IMR-90 (cell line): ENCODE results near the gene RAB18. TPM values are rescaled to one million over a fixed set of nuclear protein-coding genes. Genes with fewer than 3 reads are reported as not detected.

ENCODE experiments used
- ATAC-seq: fragments of 200-7000 bp; cut with Tn5 transposase; 2 replicates; pipeline ENCODE4 v1.9.1; 2020; ENCODE audit warnings: low read depth, mild to moderate bottlenecking, moderate library complexity
- BruUV-seq: library from RNA; stranded (reverse); fragments of 400-500 nt; replicated peaks from 2 replicates; lab custom pipeline; 2021; lab: Mats Ljungman, UMichigan
- CTCF ChIA-PET: fragments of 300-600 bp; formaldehyde crosslinking; extraction: SDS; loops from one replicate; lab custom pipeline; 2021; ENCODE audit warnings: antibody characterized with exemption; lab: Yijun Ruan, JAX
- POLR2A ChIA-PET: fragments of 300-600 bp; sonication (Branson Sonifier 250); formaldehyde crosslinking; loops from one replicate; lab custom pipeline; 2022; ENCODE audit warnings: antibody characterized with exemption; ENCODE audit not compliant: unreplicated experiment; lab: Charles Lee
- DNase-seq: peaks from one replicate; pipeline ENCODE4 v3.0.0; 2013
- H2AFZ ChIP-seq: replicated peaks from 2 replicates; pipeline ENCODE3; 2013; ENCODE audit warnings: low read length, mild to moderate bottlenecking; ENCODE audit not compliant: poor library complexity
- H2AK5ac ChIP-seq: 2 replicates; pipeline ENCODE4 v1.6.1; 2013; ENCODE audit warnings: low read depth, low read length, inconsistent platforms
- H2AK9ac ChIP-seq: replicated peaks from 2 replicates; pipeline ENCODE3; 2013; ENCODE audit warnings: mild to moderate bottlenecking, low read depth, low read length, moderate library complexity; ENCODE audit not compliant: poor library complexity
- H2BK120ac ChIP-seq: 2 replicates; pipeline ENCODE4 v1.6.1; 2013; ENCODE audit warnings: low read depth, low read length, inconsistent platforms
- H2BK15ac ChIP-seq: 3 replicates; pipeline ENCODE4 v1.6.1; 2013; ENCODE audit warnings: low read depth, low read length, inconsistent platforms
- H2BK20ac ChIP-seq: 2 replicates; pipeline ENCODE4 v1.6.1; 2013; ENCODE audit warnings: low read depth, mild to moderate bottlenecking, inconsistent platforms, low read length, moderate library complexity
- H2BK5ac ChIP-seq: 2 replicates; pipeline ENCODE4 v1.6.1; 2013; ENCODE audit warnings: mild to moderate bottlenecking, low read depth, low read length, inconsistent platforms; ENCODE audit not compliant: poor library complexity, severe bottlenecking
- H3K14ac ChIP-seq: replicated peaks from 2 replicates; pipeline ENCODE4 v1.6.1; 2013; ENCODE audit warnings: low read depth, low read length, inconsistent platforms
- H3K18ac ChIP-seq: 2 replicates; pipeline ENCODE4 v1.6.1; 2013; ENCODE audit warnings: low read depth, low read length, control low read depth
- H3K23ac ChIP-seq: 2 replicates; pipeline ENCODE4 v1.6.1; 2013; ENCODE audit warnings: low read depth, low read length, inconsistent platforms
- H3K27ac ChIP-seq: 2 replicates; pipeline ENCODE4 v1.5.1; 2013; ENCODE audit warnings: mild to moderate bottlenecking, control low read depth, low read length; ENCODE audit not compliant: insufficient read depth
- H3K27me3 ChIP-seq: 2 replicates; pipeline ENCODE4 v1.6.1; 2013; ENCODE audit warnings: low read length; ENCODE audit not compliant: control insufficient read depth, insufficient read depth
- H3K36me3 ChIP-seq: 2 replicates; pipeline ENCODE4 v1.6.1; 2013; ENCODE audit warnings: low read length, mixed read lengths; ENCODE audit not compliant: control insufficient read depth, insufficient read depth
- H3K4ac ChIP-seq: 2 replicates; pipeline ENCODE4 v1.6.1; 2013; ENCODE audit warnings: low read depth, low read length, inconsistent platforms
- H3K4me1 ChIP-seq: 2 replicates; pipeline ENCODE4 v1.6.1; 2013; ENCODE audit warnings: low read length, mixed read lengths; ENCODE audit not compliant: control insufficient read depth, insufficient read depth
- H3K4me2 ChIP-seq: 2 replicates; pipeline ENCODE4 v1.6.1; 2013; ENCODE audit warnings: low read depth, mild to moderate bottlenecking, control low read depth, low read length, moderate library complexity
- H3K4me3 ChIP-seq: 2 replicates; pipeline ENCODE4 v1.5.1; 2013; ENCODE audit warnings: low read depth, mild to moderate bottlenecking, control low read depth, low read length, moderate library complexity; ENCODE audit not compliant: insufficient read depth
- H3K56ac ChIP-seq: 2 replicates; pipeline ENCODE4 v1.6.1; 2013; ENCODE audit warnings: low read length, inconsistent platforms; ENCODE audit not compliant: insufficient read depth; ENCODE audit errors: extremely low read depth
- H3K79me1 ChIP-seq, 2 experiments: 2 replicates each; pipeline ENCODE4 v1.6.1; 2013; ENCODE audit warnings: low read length in 2 of 2, inconsistent platforms in 1 of 2, low read depth in 1 of 2
- H3K9ac ChIP-seq: 2 replicates; pipeline ENCODE4 v1.6.1; 2013; ENCODE audit warnings: low read depth, low read length, control low read depth
- H3K9me1 ChIP-seq: 2 replicates; pipeline ENCODE4 v1.6.1; 2013; ENCODE audit warnings: low read length, inconsistent platforms; ENCODE audit not compliant: insufficient read depth
- H3K9me3 ChIP-seq: 2 replicates; pipeline ENCODE4 v1.6.1; 2013; ENCODE audit warnings: low read length; ENCODE audit not compliant: control insufficient read depth, insufficient read depth
- H4K20me1 ChIP-seq: 2 replicates; pipeline ENCODE4 v1.6.1; 2013; ENCODE audit warnings: low read length, inconsistent platforms; ENCODE audit not compliant: insufficient read depth
- H4K5ac ChIP-seq: 2 replicates; pipeline ENCODE4 v1.6.1; 2013; ENCODE audit warnings: mild to moderate bottlenecking, low read depth, low read length, control low read depth
- H4K8ac ChIP-seq, 2 experiments: 2 replicates each; pipeline ENCODE4 v1.6.1; 2013; ENCODE audit warnings: low read depth in 2 of 2, low read length in 2 of 2, control low read depth in 1 of 2, inconsistent platforms in 1 of 2
- H4K91ac ChIP-seq: 2 replicates; pipeline ENCODE4 v1.6.1; 2013; ENCODE audit warnings: low read depth, low read length, inconsistent platforms; ENCODE audit not compliant: insufficient read depth
- BHLHE40 ChIP-seq: fragments of 150-350 bp; IDR thresholded peaks from 2 replicates; pipeline ENCODE4 v1.6.1; 2016; ENCODE audit warnings: mild to moderate bottlenecking, low read depth, low read length
- CEBPB ChIP-seq: IDR thresholded peaks from 2 replicates; pipeline ENCODE4 v1.6.1; 2012; ENCODE audit warnings: low read depth, low read length, improper control_type of control experiment
- CHD1 ChIP-seq: IDR thresholded peaks from 2 replicates; pipeline ENCODE4 v1.6.1; 2012; ENCODE audit warnings: low read depth, low read length, improper control_type of control experiment
- FOS ChIP-seq: fragments of 150-350 bp; IDR thresholded peaks from 2 replicates; pipeline ENCODE4 v1.6.1; 2016; ENCODE audit warnings: low read depth, low read length
- MAFK ChIP-seq: IDR thresholded peaks from 2 replicates; pipeline ENCODE4 v1.6.1; 2012; ENCODE audit warnings: low read depth, low read length, improper control_type of control experiment
- MAZ ChIP-seq: IDR thresholded peaks from 2 replicates; pipeline ENCODE4 v1.6.1; 2012; ENCODE audit warnings: low read depth, mild to moderate bottlenecking, low read length, improper control_type of control experiment, moderate library complexity, borderline replicate concordance
- MXI1 ChIP-seq: IDR thresholded peaks from 2 replicates; pipeline ENCODE4 v1.6.1; 2012; ENCODE audit warnings: low read depth, mild to moderate bottlenecking, low read length, moderate library complexity, borderline replicate concordance
- NFE2L2 ChIP-seq: fragments of 150-350 bp; IDR thresholded peaks from 2 replicates; pipeline ENCODE4 v1.6.1; 2016; ENCODE audit warnings: low read depth, mild to moderate bottlenecking, low read length
- POLR2A ChIP-seq: IDR thresholded peaks from 2 replicates; pipeline ENCODE4 v1.6.1; 2012; ENCODE audit warnings: mild to moderate bottlenecking, low read depth, low read length
- RCOR1 ChIP-seq: IDR thresholded peaks from 2 replicates; pipeline ENCODE4 v1.6.1; 2012; ENCODE audit warnings: mild to moderate bottlenecking, low read length, improper control_type of control experiment; ENCODE audit not compliant: insufficient replicate concordance
- RFX5 ChIP-seq: IDR thresholded peaks from 2 replicates; pipeline ENCODE4 v1.8.0; 2012; ENCODE audit warnings: low read depth, mild to moderate bottlenecking, low read length, moderate library complexity
- WGBS, 2 experiments: methylation state at CpG; one replicate each; pipeline versions ENCODE4 v1.1.5 to v1.1.7; 2013; ENCODE audit warnings: missing lambda C conversion rate in 2 of 2; ENCODE audit not compliant: insufficient read length in 1 of 2; ENCODE audit errors: extremely low coverage in 2 of 2; 5-methylcytosine and 5-hydroxymethylcytosine counted together
- dilution Hi-C: fragments of 300-500 bp; cut with HindIII; formaldehyde crosslinking; loops from one replicate; pipeline ENCODE4 v1.14.3; 2018; ENCODE audit warnings: low sequenced_read_pairs; ENCODE audit not compliant: unreplicated experiment
- in situ Hi-C: fragments of 300-500 bp; cut with MboI; formaldehyde crosslinking; loops from 3 replicates; pipeline ENCODE4 v1.14.3; 2019; ENCODE audit warnings: low sequenced_read_pairs, inconsistent platforms, mixed read lengths
- intact Hi-C: fragments of 100-400 bp; cut with micrococcal nuclease; formaldehyde crosslinking; loops from 2 replicates; pipeline ENCODE4 v1.10.0; 2022
- polyA plus RNA-seq, 3 experiments: library from polyadenylated mRNA; depleted of rRNA; stranded (reverse); fragments of >200 nt; gene quantifications; 2 replicates each; pipeline ENCODE4 v1.2.3, GENCODE V29; 2012; ENCODE audit warnings: low replicate concordance in 1 of 3
- total RNA-seq: library from RNA; depleted of rRNA; stranded (reverse); fragments of >200 nt; gene quantifications from 2 replicates; pipeline ENCODE4 v1.2.3, GENCODE V29; 2012
- TF ChIP-seq, protein P1 (sequence below): conservative IDR thresholded peaks from 2 replicates; pipeline ENCODE4 v1.5.1; 2012; ENCODE audit warnings: mild to moderate bottlenecking, low read depth, low read length, improper control_type of control experiment
- TF ChIP-seq, protein P2 (sequence below): fragments of 150-350 bp; IDR thresholded peaks from 2 replicates; pipeline ENCODE4 v1.6.1; 2017; ENCODE audit warnings: mild to moderate bottlenecking, antibody characterized with exemption, low read length, low read depth
- TF ChIP-seq, protein P3 (sequence below): fragments of 150-350 bp; IDR thresholded peaks from 2 replicates; pipeline ENCODE4 v1.6.1; 2016; ENCODE audit warnings: low read depth, mild to moderate bottlenecking, low read length, moderate library complexity, borderline replicate concordance

Gene RAB18
- total and polyA plus RNA-seq, 2 of the 4 experiments (the other 2 are of a cell fraction), result 17.6 to 38.8 TPM

DNA sequence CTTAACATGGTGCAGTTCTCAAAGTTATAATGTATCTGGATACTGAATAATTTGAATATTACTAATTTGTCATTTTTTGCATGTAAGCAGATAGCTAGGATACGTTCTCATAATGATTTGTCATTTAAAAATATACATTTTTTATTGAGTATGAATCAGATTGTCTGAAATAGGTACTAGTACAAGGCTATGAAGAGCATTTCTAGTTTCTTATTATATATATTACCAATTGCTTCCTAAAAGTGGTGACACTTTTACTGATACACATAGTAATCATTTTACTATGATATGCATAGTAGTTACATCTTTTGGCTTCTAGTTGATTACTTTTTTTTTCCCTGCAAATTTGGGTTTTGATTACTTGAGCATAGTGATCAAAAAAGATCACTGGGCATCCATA is 26.4 kb downstream of the RAB18 start:
- ChIA-PET POLR2A (no interaction called here), CTCF (no interaction called here)
- Histone ChIP-seq H3K18ac (no peak overlapping the region), H3K14ac (no peak overlapping the region), H3K4me3 (no peak overlapping the region), H2BK5ac (no peak overlapping the region), H3K27me3 (no peaks in the 10 kb centered on the region), H2BK20ac (no peak overlapping the region), H2AK9ac (no peak overlapping the region), H3K4me1 (peaks cover 3% of the 10 kb centered on the region; the same call in 1 of the 2 replicates), H3K4me2 (no peak overlapping the region), H4K8ac (no peak overlapping the region), H3K9me3 (no peaks in the 10 kb centered on the region), H3K23ac (no peak overlapping the region), H3K4ac (no peak overlapping the region), H2AFZ (no peak overlapping the region), H4K20me1 (peaks cover 14% of the 10 kb centered on the region), H4K91ac (no peak overlapping the region), H3K79me1 (peaks cover 13 to 36% of the 10 kb centered on the region in 2 experiments), H2BK15ac (no peak overlapping the region), H3K56ac (no peak overlapping the region), H4K5ac (no peak overlapping the region), H3K27ac (no peak overlapping the region), H2BK120ac (no peak overlapping the region), H2AK5ac (no peak overlapping the region), H3K9ac (no peak overlapping the region), H3K36me3 (peaks cover 12% of the 10 kb centered on the region), H3K9me1 (no peaks in the 10 kb centered on the region)
- intact Hi-C loops, result no loop called here
- TF ChIP-seq, protein P1, sequence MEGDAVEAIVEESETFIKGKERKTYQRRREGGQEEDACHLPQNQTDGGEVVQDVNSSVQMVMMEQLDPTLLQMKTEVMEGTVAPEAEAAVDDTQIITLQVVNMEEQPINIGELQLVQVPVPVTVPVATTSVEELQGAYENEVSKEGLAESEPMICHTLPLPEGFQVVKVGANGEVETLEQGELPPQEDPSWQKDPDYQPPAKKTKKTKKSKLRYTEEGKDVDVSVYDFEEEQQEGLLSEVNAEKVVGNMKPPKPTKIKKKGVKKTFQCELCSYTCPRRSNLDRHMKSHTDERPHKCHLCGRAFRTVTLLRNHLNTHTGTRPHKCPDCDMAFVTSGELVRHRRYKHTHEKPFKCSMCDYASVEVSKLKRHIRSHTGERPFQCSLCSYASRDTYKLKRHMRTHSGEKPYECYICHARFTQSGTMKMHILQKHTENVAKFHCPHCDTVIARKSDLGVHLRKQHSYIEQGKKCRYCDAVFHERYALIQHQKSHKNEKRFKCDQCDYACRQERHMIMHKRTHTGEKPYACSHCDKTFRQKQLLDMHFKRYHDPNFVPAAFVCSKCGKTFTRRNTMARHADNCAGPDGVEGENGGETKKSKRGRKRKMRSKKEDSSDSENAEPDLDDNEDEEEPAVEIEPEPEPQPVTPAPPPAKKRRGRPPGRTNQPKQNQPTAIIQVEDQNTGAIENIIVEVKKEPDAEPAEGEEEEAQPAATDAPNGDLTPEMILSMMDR, result no peak
- TF ChIP-seq CHD1 (no peak), CEBPB (no peak), RFX5 (no peak), POLR2A (no peak), FOS (no peak), RCOR1 (no peak), MAFK (no peak), BHLHE40 (no peak), NFE2L2 (no peak), MXI1 (no peak), MAZ (no peak)
- TF ChIP-seq, protein P2, sequence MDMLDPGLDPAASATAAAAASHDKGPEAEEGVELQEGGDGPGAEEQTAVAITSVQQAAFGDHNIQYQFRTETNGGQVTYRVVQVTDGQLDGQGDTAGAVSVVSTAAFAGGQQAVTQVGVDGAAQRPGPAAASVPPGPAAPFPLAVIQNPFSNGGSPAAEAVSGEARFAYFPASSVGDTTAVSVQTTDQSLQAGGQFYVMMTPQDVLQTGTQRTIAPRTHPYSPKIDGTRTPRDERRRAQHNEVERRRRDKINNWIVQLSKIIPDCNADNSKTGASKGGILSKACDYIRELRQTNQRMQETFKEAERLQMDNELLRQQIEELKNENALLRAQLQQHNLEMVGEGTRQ, result no peak
- TF ChIP-seq, protein P3, sequence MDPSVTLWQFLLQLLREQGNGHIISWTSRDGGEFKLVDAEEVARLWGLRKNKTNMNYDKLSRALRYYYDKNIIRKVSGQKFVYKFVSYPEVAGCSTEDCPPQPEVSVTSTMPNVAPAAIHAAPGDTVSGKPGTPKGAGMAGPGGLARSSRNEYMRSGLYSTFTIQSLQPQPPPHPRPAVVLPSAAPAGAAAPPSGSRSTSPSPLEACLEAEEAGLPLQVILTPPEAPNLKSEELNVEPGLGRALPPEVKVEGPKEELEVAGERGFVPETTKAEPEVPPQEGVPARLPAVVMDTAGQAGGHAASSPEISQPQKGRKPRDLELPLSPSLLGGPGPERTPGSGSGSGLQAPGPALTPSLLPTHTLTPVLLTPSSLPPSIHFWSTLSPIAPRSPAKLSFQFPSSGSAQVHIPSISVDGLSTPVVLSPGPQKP, result no peak
- no TSS peak for BruUV-seq
- in situ Hi-C loops, result no loop called here
- ATAC-seq, result no peak
- DNase-seq, result no peak
- dilution Hi-C loops, result no loop called here
- WGBS, 2 experiments, result no CpG with 5 or more reads among the region's 1 CpG
